Testis (tissue), 2 donors: ENCODE results near the gene HYAL4.

Source experiments
- CTCF ChIP-seq, 3 experiments: fragments of 450-650 bp in 2 of 3; fragments of 200-600 bp in 1 of 3; sonication (generic) in 1 of 3; IDR thresholded peaks; one replicate each; pipeline ENCODE4 v1.5.1; 2016 to 2019; ENCODE audit warnings: antibody characterized with exemption in 3 of 3, mild to moderate bottlenecking in 2 of 3, moderate library complexity in 1 of 3
- POLR2A ChIP-seq: fragments of 450-650 bp; IDR thresholded peaks from one replicate; pipeline ENCODE4 v1.6.1; 2017; ENCODE audit warnings: antibody characterized with exemption, mild to moderate bottlenecking, moderate library complexity

- TF ChIP-seq POLR2A (no peak), CTCF (IDR thresholded peaks at IDR 0.05) (no peak)
These were observed 19.0 kb downstream of the HYAL4 start for GRCh38 chr7:123864012-123864411.
